WTC11 (cell line): ENCODE results near the gene SDK2. TPM values are rescaled to one million over a fixed set of nuclear protein-coding genes. Genes with fewer than 3 reads are reported as not detected.

ENCODE experiments used
- ATAC-seq: fragments of 200-7000 bp; cut with Tn5 transposase; 2 replicates; pipeline ENCODE4 v1.10.0; 2021; ENCODE audit warnings: mild to moderate bottlenecking, moderate library complexity
- CTCF ChIA-PET: fragments of 300-600 bp; sonication (Branson Sonifier 250); formaldehyde crosslinking; loops from one replicate; lab custom pipeline; 2021; ENCODE audit warnings: antibody characterized with exemption; lab: Charles Lee
- POLR2A ChIA-PET: fragments of 350-600 bp; sonication (Branson Sonifier 250); formaldehyde crosslinking; loops from one replicate; lab custom pipeline; 2021; ENCODE audit warnings: antibody characterized with exemption; lab: Charles Lee
- DNase-seq: peaks from one replicate; pipeline ENCODE4 v3.0.0; 2021; ENCODE audit warnings: low spot score
- H3K27ac Mint-ChIP-seq: 2 replicates; pipeline ENCODE4 v1.8.0; 2021; ENCODE audit warnings: mixed read lengths
- H3K27me3 Mint-ChIP-seq: 2 replicates; pipeline ENCODE4 v1.8.0; 2021; ENCODE audit warnings: low read depth, mild to moderate bottlenecking, moderate library complexity, mixed read lengths
- H3K36me3 Mint-ChIP-seq: 2 replicates; pipeline ENCODE4 v1.8.0; 2021; ENCODE audit warnings: mixed read lengths
- H3K4me1 Mint-ChIP-seq: 2 replicates; pipeline ENCODE4 v1.8.0; 2022; ENCODE audit warnings: mixed read lengths
- H3K4me3 Mint-ChIP-seq: 2 replicates; pipeline ENCODE4 v1.8.0; 2021; ENCODE audit warnings: mild to moderate bottlenecking, moderate library complexity, mixed read lengths
- H3K9me3 Mint-ChIP-seq: 2 replicates; pipeline ENCODE4 v1.8.0; 2021; ENCODE audit warnings: mixed read lengths
- AFF4 ChIP-seq: sonication (generic); formaldehyde crosslinking; IDR thresholded peaks from 2 replicates; pipeline ENCODE4 v1.8.1; 2023; ENCODE audit warnings: mild to moderate bottlenecking, missing genetic modification reagents, borderline replicate concordance
- ATF1 ChIP-seq: sonication (generic); formaldehyde crosslinking; IDR thresholded peaks from 2 replicates; pipeline ENCODE4 v1.8.1; 2023; ENCODE audit warnings: mild to moderate bottlenecking, moderate library complexity, missing genetic modification reagents
- CREM ChIP-seq: sonication (generic); formaldehyde crosslinking; IDR thresholded peaks from 2 replicates; pipeline ENCODE4 v1.8.1; 2022; ENCODE audit warnings: mild to moderate bottlenecking, missing genetic modification reagents, moderate library complexity
- CTCF ChIP-seq: fragments of 200-600 bp; IDR thresholded peaks from 2 replicates; pipeline ENCODE4 v1.8.0; 2022; ENCODE audit warnings: antibody characterized with exemption
- ELF4 ChIP-seq: sonication (generic); formaldehyde crosslinking; IDR thresholded peaks from 2 replicates; pipeline ENCODE4 v1.8.1; 2022; ENCODE audit warnings: low read depth, mild to moderate bottlenecking, moderate library complexity, missing genetic modification reagents
- GTF2I ChIP-seq: fragments of 250-450 bp; sonication (Bioruptor Pico); conservative IDR thresholded peaks from 2 replicates; pipeline ENCODE4 v1.4.0; 2021; ENCODE audit warnings: mild to moderate bottlenecking
- JAZF1 ChIP-seq: fragments of 250-450 bp; sonication (Bioruptor Pico); IDR thresholded peaks from 2 replicates; pipeline ENCODE4 v1.9.0; 2021; ENCODE audit warnings: moderate library complexity, mild to moderate bottlenecking, inconsistent platforms
- KAT7 ChIP-seq: sonication (generic); formaldehyde crosslinking; IDR thresholded peaks from 2 replicates; pipeline ENCODE4 v1.8.1; 2023; ENCODE audit warnings: missing genetic modification reagents, mild to moderate bottlenecking, borderline replicate concordance
- NFYB ChIP-seq: sonication (generic); formaldehyde crosslinking; conservative IDR thresholded peaks from 2 replicates; pipeline ENCODE4 v1.8.0; 2022; ENCODE audit warnings: low read depth, missing genetic modification reagents
- NR3C1 ChIP-seq: sonication (generic); formaldehyde crosslinking; conservative IDR thresholded peaks from 2 replicates; pipeline ENCODE4 v1.8.1; 2023; ENCODE audit warnings: low read depth, mild to moderate bottlenecking, missing genetic modification reagents
- RELA ChIP-seq: sonication (generic); formaldehyde crosslinking; IDR thresholded peaks from 2 replicates; pipeline ENCODE4 v1.8.1; 2022; ENCODE audit warnings: missing genetic modification reagents, mild to moderate bottlenecking, borderline replicate concordance
- TCF7 ChIP-seq: sonication (generic); formaldehyde crosslinking; IDR thresholded peaks from 2 replicates; pipeline ENCODE4 v1.8.0; 2022; ENCODE audit warnings: mild to moderate bottlenecking, low read depth, missing genetic modification reagents, moderate library complexity
- TEAD1 ChIP-seq: sonication (generic); formaldehyde crosslinking; IDR thresholded peaks from 2 replicates; pipeline ENCODE4 v1.8.0; 2022; ENCODE audit warnings: mild to moderate bottlenecking, missing genetic modification reagents
- total RNA-seq: library from RNA; stranded (reverse); gene quantifications from 3 replicates; pipeline ENCODE4 v1.2.3, GENCODE V29; 2021
- TF ChIP-seq, protein P1 (sequence below): sonication (generic); formaldehyde crosslinking; IDR thresholded peaks from 2 replicates; pipeline ENCODE4 v1.8.0; 2023; ENCODE audit warnings: missing genetic modification reagents, mild to moderate bottlenecking, borderline replicate concordance
- TF ChIP-seq, protein P2 (sequence below): sonication (generic); formaldehyde crosslinking; IDR thresholded peaks from 2 replicates; pipeline ENCODE4 v1.8.0; 2023; ENCODE audit warnings: mild to moderate bottlenecking, missing genetic modification reagents

The SDK2 gene
- total RNA-seq, 1 experiment from 2014 or later: 14.8 TPM

- TF ChIP-seq, protein P1, sequence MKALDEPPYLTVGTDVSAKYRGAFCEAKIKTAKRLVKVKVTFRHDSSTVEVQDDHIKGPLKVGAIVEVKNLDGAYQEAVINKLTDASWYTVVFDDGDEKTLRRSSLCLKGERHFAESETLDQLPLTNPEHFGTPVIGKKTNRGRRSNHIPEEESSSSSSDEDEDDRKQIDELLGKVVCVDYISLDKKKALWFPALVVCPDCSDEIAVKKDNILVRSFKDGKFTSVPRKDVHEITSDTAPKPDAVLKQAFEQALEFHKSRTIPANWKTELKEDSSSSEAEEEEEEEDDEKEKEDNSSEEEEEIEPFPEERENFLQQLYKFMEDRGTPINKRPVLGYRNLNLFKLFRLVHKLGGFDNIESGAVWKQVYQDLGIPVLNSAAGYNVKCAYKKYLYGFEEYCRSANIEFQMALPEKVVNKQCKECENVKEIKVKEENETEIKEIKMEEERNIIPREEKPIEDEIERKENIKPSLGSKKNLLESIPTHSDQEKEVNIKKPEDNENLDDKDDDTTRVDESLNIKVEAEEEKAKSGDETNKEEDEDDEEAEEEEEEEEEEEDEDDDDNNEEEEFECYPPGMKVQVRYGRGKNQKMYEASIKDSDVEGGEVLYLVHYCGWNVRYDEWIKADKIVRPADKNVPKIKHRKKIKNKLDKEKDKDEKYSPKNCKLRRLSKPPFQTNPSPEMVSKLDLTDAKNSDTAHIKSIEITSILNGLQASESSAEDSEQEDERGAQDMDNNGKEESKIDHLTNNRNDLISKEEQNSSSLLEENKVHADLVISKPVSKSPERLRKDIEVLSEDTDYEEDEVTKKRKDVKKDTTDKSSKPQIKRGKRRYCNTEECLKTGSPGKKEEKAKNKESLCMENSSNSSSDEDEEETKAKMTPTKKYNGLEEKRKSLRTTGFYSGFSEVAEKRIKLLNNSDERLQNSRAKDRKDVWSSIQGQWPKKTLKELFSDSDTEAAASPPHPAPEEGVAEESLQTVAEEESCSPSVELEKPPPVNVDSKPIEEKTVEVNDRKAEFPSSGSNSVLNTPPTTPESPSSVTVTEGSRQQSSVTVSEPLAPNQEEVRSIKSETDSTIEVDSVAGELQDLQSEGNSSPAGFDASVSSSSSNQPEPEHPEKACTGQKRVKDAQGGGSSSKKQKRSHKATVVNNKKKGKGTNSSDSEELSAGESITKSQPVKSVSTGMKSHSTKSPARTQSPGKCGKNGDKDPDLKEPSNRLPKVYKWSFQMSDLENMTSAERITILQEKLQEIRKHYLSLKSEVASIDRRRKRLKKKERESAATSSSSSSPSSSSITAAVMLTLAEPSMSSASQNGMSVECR (CRISPR knock-in tag): no peak
- no peak for TF ChIP-seq CREM (CRISPR knock-in tag)
- TF ChIP-seq, all 79 proteins: peak for 0
These were observed 21.9 kb downstream of the SDK2 start (continued) for GRCh38 chr17:73622381-73622780.

DNA sequence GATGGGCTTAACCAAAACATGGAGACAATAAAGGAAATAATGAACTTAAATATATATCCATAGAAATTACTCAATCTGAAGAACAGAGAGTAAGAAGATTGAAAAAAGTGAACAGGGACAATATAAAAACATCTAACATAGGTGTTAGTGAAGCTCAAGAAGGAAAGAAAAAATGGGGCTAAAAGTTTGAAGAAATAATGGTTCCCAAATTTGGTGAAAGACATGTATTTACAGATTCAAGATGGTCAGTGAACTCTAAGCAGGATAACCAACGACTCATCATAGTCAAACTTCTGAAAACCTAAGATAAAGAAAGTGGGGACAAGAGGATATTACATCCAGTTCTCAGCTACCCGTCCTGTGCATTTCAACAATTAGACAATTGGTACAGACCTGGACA is 22.6 kb downstream of the SDK2 start:
- POLR2A ChIA-PET: no interaction called here
- DNase-seq: no peak
- Mint-ChIP-seq H3K9me3 (peaks cover 18% of the 10 kb centered on the region), H3K4me1 (peaks cover 53% of the 10 kb centered on the region), H3K27ac (no peak overlapping the region), H3K27me3 (peaks cover 3% of the 10 kb centered on the region; the same call in 1 of the 2 replicates), H3K4me3 (no peak overlapping the region), H3K36me3 (peaks cover 19% of the 10 kb centered on the region)
- no peak for ATAC-seq
- TF ChIP-seq ELF4 (CRISPR knock-in tag) (no peak), JAZF1 (no peak), NR3C1 (CRISPR knock-in tag) (no peak), TCF7 (CRISPR knock-in tag) (no peak), TEAD1 (CRISPR knock-in tag) (no peak), CTCF (no peak), KAT7 (no peak), AFF4 (CRISPR knock-in tag) (no peak), RELA (CRISPR knock-in tag) (no peak), ATF1 (CRISPR knock-in tag) (no peak), GTF2I (CRISPR knock-in tag) (no peak), NFYB (CRISPR knock-in tag) (no peak)
- TF ChIP-seq, protein P2, sequence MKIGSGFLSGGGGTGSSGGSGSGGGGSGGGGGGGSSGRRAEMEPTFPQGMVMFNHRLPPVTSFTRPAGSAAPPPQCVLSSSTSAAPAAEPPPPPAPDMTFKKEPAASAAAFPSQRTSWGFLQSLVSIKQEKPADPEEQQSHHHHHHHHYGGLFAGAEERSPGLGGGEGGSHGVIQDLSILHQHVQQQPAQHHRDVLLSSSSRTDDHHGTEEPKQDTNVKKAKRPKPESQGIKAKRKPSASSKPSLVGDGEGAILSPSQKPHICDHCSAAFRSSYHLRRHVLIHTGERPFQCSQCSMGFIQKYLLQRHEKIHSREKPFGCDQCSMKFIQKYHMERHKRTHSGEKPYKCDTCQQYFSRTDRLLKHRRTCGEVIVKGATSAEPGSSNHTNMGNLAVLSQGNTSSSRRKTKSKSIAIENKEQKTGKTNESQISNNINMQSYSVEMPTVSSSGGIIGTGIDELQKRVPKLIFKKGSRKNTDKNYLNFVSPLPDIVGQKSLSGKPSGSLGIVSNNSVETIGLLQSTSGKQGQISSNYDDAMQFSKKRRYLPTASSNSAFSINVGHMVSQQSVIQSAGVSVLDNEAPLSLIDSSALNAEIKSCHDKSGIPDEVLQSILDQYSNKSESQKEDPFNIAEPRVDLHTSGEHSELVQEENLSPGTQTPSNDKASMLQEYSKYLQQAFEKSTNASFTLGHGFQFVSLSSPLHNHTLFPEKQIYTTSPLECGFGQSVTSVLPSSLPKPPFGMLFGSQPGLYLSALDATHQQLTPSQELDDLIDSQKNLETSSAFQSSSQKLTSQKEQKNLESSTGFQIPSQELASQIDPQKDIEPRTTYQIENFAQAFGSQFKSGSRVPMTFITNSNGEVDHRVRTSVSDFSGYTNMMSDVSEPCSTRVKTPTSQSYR (CRISPR knock-in tag): no peak
- CTCF ChIA-PET: interaction anchor here (0.8 to 1.1 kb wide), 4 partner anchors 24 to 578 kb away, joined by 3 read pairs; no protein-coding TSS in a partner anchor
